Fibroblast of gingiva (primary cell): ENCODE data around the gene AGPAT3.
A peak's percentile ranks its signal among the peaks of the same experiment; 100 is the strongest.
"Not testable (repeated sequence)": the region's sequence is repeated elsewhere in the genome, so short reads cannot be mapped to it uniquely, and the experiment has no call there.

ENCODE experiments used
- DNase-seq: peaks from one replicate; pipeline ENCODE4 v3.0.0-alpha.2; 2011; ENCODE audit warnings: low read depth

AGPAT3 gene

GRCh38 chr21:43884012-43884860 lies 19.2 kb downstream of the AGPAT3 start:
- DNase-seq = no peak

- DNase-seq = no peak
These were observed 19.9 kb downstream of the AGPAT3 start for GRCh38 chr21:43884861-43885417.

GRCh38 chr21:43885721-43886120 lies 20.7 kb downstream of the AGPAT3 start:
- DNase-seq = no peak

- DNase-seq = no peak
These were observed 21.5 kb downstream of the AGPAT3 start for GRCh38 chr21:43886565-43886964.

GRCh38 chr21:43889069-43889468 lies 24.0 kb downstream of the AGPAT3 start:
- DNase-seq = no peak

GRCh38 chr21:43890042-43890441 lies 25.0 kb downstream of the AGPAT3 start:
- no peak for DNase-seq

GRCh38 chr21:43892334-43892733 lies 27.3 kb downstream of the AGPAT3 start:
- no peak for DNase-seq

GRCh38 chr21:43892984-43893535 lies 28.0 kb downstream of the AGPAT3 start:
- DNase-seq = no peak

- DNase-seq = peak; percentile 21
These were observed 28.6 kb downstream of the AGPAT3 start for GRCh38 chr21:43893536-43894205.

- DNase-seq = no peak
These were observed 29.2 kb downstream of the AGPAT3 start for GRCh38 chr21:43894206-43894577.

GRCh38 chr21:43895196-43895595 lies 30.2 kb downstream of the AGPAT3 start:
- no peak for DNase-seq

- DNase-seq = not testable (repeated sequence)
These were observed 31.8 kb downstream of the AGPAT3 start for GRCh38 chr21:43896696-43897299.

GRCh38 chr21:43899307-43900077 lies 34.5 kb downstream of the AGPAT3 start:
- DNase-seq = no peak

- no peak for DNase-seq
These were observed 35.0 kb downstream of the AGPAT3 start for GRCh38 chr21:43900078-43900385.

GRCh38 chr21:43900690-43901089 lies 35.7 kb downstream of the AGPAT3 start:
- no peak for DNase-seq

- DNase-seq = peak; percentile 19
These were observed 37.4 kb downstream of the AGPAT3 start for GRCh38 chr21:43902441-43902840.

- DNase-seq = no peak
These were observed 38.5 kb downstream of the AGPAT3 start for GRCh38 chr21:43903451-43904091.

GRCh38 chr21:43904331-43904781 lies 39.3 kb downstream of the AGPAT3 start:
- DNase-seq = no peak

- no peak for DNase-seq
These were observed 40.9 kb downstream of the AGPAT3 start for GRCh38 chr21:43905726-43906455.

GRCh38 chr21:43906585-43907370 lies 41.8 kb downstream of the AGPAT3 start:
- no peak for DNase-seq
